SK-N-SH treated with all-trans-retinoic acid at 6 μM for 48 hours (cell line): ENCODE results near the gene ARAP1.
A peak's percentile ranks its signal among the peaks of the same experiment; 100 is the strongest.

Experiments used
- ATAC-seq: fragments of 200-7000 bp; cut with Tn5 transposase; 3 replicates; pipeline ENCODE4 v1.9.1; 2020; ENCODE audit warnings: mild to moderate bottlenecking, moderate library complexity
- ARNTL ChIP-seq: fragments of 450-650 bp; formaldehyde crosslinking; IDR thresholded peaks from 2 replicates; pipeline ENCODE4 v1.5.0; 2020; ENCODE audit warnings: low read depth, mild to moderate bottlenecking, moderate library complexity, borderline replicate concordance
- BACH2 ChIP-seq: fragments of 250-450 bp; sonication (Bioruptor Pico); IDR thresholded peaks from 2 replicates; pipeline ENCODE4 v1.9.0; 2021; ENCODE audit warnings: mild to moderate bottlenecking, borderline replicate concordance
- ESRRG ChIP-seq: fragments of 250-450 bp; sonication (Bioruptor Pico); IDR thresholded peaks from 2 replicates; pipeline ENCODE4 v1.6.1; 2021; ENCODE audit warnings: mild to moderate bottlenecking
- GLIS3 ChIP-seq: fragments of 250-450 bp; sonication (Bioruptor Pico); IDR thresholded peaks from 2 replicates; pipeline ENCODE4 v1.5.0; 2020; ENCODE audit warnings: mild to moderate bottlenecking, moderate library complexity
- ISL1 ChIP-seq: fragments of 250-450 bp; sonication (Bioruptor Pico); IDR thresholded peaks from 2 replicates; pipeline ENCODE4 v2.1.2; 2022; ENCODE audit warnings: mild to moderate bottlenecking, moderate library complexity
- OSR1 ChIP-seq: fragments of 250-450 bp; sonication (Bioruptor Pico); IDR thresholded peaks from 2 replicates; pipeline ENCODE4 v1.8.0; 2022; ENCODE audit warnings: moderate library complexity, mild to moderate bottlenecking, inconsistent platforms
- PPARA ChIP-seq: fragments of 250-450 bp; sonication (Bioruptor Pico); IDR thresholded peaks from 2 replicates; pipeline ENCODE4 v1.5.0; 2020; ENCODE audit warnings: mild to moderate bottlenecking, borderline replicate concordance
- RARB ChIP-seq: fragments of 250-450 bp; sonication (Bioruptor Pico); IDR thresholded peaks from 2 replicates; pipeline ENCODE4 v1.8.0; 2021; ENCODE audit warnings: mild to moderate bottlenecking, moderate library complexity
- SNAI2 ChIP-seq: fragments of 250-450 bp; sonication (Bioruptor Pico); IDR thresholded peaks from 2 replicates; pipeline ENCODE4 v1.5.0; 2020; ENCODE audit warnings: mild to moderate bottlenecking, moderate library complexity
- TOX ChIP-seq: fragments of 250-450 bp; sonication (Bioruptor Pico); IDR thresholded peaks from 2 replicates; pipeline ENCODE4 v1.8.0; 2021; ENCODE audit warnings: mild to moderate bottlenecking, moderate library complexity, borderline replicate concordance
- ZC3H10 ChIP-seq: fragments of 250-450 bp; sonication (Bioruptor Pico); IDR thresholded peaks from 2 replicates; pipeline ENCODE4 v1.5.1; 2021; ENCODE audit warnings: mild to moderate bottlenecking, moderate library complexity
- ZFP3 ChIP-seq: fragments of 250-450 bp; sonication (Bioruptor Pico); IDR thresholded peaks from 2 replicates; pipeline ENCODE4 v1.5.0; 2020; ENCODE audit warnings: mild to moderate bottlenecking, moderate library complexity
- ZFP30 ChIP-seq: fragments of 450-650 bp; formaldehyde crosslinking; IDR thresholded peaks from 2 replicates; pipeline ENCODE4 v1.5.0; 2022; ENCODE audit warnings: mild to moderate bottlenecking, moderate library complexity
- ZNF565 ChIP-seq: fragments of 450-650 bp; formaldehyde crosslinking; conservative IDR thresholded peaks from 2 replicates; pipeline ENCODE4 v1.5.0; 2020; ENCODE audit warnings: low read depth, mild to moderate bottlenecking, moderate library complexity
- ZNF8 ChIP-seq: fragments of 450-650 bp; formaldehyde crosslinking; IDR thresholded peaks from 2 replicates; pipeline ENCODE4 v1.5.0; 2020; ENCODE audit warnings: mild to moderate bottlenecking, moderate library complexity
- TF ChIP-seq, protein P1 (sequence below): fragments of 250-450 bp; sonication (Bioruptor Pico); IDR thresholded peaks from 2 replicates; pipeline ENCODE4 v1.8.0; 2020; ENCODE audit warnings: mild to moderate bottlenecking, moderate library complexity, borderline replicate concordance
- TF ChIP-seq, protein P2 (sequence below): fragments of 250-450 bp; sonication (Bioruptor Pico); IDR thresholded peaks from 2 replicates; pipeline ENCODE4 v1.5.0; 2020; ENCODE audit warnings: mild to moderate bottlenecking, moderate library complexity
- TF ChIP-seq, protein P3 (sequence below): fragments of 250-450 bp; sonication (Bioruptor Pico); IDR thresholded peaks from 2 replicates; pipeline ENCODE4 v1.8.0; 2021; ENCODE audit warnings: low read depth, mild to moderate bottlenecking, moderate library complexity, borderline replicate concordance

ARAP1 gene

DNA sequence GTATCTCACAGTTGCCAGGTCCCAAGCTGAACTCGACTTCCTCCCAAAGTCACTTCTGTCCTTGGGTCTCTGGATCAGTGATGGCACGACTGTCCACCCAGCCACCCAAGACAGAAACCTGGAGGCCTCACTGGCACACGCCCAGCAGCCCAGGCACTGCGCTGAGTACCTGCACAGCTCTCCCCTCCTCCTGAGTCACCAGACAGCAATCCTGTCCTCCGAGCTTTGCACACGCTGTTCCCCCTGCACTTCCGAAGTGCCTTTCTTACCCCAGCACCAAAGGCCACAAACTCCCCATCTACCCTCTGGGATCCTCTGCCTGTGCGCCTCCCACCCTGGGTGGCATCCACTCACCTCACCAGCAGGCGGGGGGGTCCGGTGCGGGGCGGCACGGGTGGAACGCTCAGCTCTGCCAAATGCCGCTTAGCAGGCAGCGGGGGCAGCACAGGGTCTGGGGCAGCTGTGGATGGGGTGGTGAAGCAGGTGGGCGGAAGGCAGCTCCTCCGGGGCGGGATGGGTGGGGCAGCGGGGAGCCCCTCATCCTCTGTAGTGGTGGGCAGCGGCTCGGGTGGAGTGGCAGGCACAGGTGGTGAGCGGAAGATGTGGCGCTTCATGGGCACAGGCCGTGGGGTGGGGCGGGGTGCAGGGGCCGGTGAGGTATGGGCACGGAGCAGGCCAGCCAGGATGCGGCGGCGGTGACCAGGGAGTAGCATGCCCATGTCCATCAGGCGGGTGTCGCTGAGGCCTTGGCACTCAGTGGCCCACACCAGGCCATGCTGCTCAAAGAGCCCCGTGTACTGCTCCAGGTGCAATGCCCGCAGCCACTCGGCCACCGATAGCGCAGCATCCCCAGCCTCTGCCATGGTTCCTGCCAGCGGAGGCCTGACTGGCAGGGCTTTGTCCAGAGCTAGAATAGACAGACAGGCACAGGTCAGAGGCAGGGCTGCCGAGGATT, 25.7 kb downstream of the ARAP1 start:
- ATAC-seq, result no peak
- no peak for TF ChIP-seq PPARA (CRISPR knock-in tag)
- no peak for TF ChIP-seq OSR1 (CRISPR knock-in tag)
- no peak for TF ChIP-seq ARNTL (CRISPR knock-in tag)
- TF ChIP-seq ZFP30, result no peak
- TF ChIP-seq, protein P1, sequence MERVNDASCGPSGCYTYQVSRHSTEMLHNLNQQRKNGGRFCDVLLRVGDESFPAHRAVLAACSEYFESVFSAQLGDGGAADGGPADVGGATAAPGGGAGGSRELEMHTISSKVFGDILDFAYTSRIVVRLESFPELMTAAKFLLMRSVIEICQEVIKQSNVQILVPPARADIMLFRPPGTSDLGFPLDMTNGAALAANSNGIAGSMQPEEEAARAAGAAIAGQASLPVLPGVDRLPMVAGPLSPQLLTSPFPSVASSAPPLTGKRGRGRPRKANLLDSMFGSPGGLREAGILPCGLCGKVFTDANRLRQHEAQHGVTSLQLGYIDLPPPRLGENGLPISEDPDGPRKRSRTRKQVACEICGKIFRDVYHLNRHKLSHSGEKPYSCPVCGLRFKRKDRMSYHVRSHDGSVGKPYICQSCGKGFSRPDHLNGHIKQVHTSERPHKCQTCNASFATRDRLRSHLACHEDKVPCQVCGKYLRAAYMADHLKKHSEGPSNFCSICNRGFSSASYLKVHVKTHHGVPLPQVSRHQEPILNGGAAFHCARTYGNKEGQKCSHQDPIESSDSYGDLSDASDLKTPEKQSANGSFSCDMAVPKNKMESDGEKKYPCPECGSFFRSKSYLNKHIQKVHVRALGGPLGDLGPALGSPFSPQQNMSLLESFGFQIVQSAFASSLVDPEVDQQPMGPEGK (CRISPR knock-in tag), result no peak
- no peak for TF ChIP-seq ZC3H10 (CRISPR knock-in tag)
- TF ChIP-seq TOX (CRISPR knock-in tag), result no peak
- no peak for TF ChIP-seq BACH2
- TF ChIP-seq ZNF8, result no peak
- no peak for TF ChIP-seq ZFP3 (CRISPR knock-in tag)

DNA sequence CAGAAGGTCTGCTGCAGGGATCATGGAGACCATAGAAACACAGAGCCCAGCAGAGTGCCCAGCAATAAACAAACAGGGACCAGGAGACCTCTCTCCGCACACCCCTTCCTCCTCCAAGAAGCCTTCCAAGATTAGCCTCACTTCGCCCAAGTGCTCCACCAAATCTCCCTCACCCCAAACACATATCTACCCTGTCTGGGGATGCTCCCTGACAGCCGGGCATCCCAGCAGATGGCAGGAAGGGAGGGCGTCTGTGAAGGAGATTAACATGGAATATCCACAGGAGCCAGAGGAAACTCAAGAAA, 26.5 kb downstream of the ARAP1 start:
- ATAC-seq, result no peak
- TF ChIP-seq, protein P2, sequence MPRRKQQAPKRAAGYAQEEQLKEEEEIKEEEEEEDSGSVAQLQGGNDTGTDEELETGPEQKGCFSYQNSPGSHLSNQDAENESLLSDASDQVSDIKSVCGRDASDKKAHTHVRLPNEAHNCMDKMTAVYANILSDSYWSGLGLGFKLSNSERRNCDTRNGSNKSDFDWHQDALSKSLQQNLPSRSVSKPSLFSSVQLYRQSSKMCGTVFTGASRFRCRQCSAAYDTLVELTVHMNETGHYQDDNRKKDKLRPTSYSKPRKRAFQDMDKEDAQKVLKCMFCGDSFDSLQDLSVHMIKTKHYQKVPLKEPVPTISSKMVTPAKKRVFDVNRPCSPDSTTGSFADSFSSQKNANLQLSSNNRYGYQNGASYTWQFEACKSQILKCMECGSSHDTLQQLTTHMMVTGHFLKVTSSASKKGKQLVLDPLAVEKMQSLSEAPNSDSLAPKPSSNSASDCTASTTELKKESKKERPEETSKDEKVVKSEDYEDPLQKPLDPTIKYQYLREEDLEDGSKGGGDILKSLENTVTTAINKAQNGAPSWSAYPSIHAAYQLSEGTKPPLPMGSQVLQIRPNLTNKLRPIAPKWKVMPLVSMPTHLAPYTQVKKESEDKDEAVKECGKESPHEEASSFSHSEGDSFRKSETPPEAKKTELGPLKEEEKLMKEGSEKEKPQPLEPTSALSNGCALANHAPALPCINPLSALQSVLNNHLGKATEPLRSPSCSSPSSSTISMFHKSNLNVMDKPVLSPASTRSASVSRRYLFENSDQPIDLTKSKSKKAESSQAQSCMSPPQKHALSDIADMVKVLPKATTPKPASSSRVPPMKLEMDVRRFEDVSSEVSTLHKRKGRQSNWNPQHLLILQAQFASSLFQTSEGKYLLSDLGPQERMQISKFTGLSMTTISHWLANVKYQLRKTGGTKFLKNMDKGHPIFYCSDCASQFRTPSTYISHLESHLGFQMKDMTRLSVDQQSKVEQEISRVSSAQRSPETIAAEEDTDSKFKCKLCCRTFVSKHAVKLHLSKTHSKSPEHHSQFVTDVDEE (CRISPR knock-in tag), result no peak
- no peak for TF ChIP-seq ZNF565 (CRISPR knock-in tag)

DNA sequence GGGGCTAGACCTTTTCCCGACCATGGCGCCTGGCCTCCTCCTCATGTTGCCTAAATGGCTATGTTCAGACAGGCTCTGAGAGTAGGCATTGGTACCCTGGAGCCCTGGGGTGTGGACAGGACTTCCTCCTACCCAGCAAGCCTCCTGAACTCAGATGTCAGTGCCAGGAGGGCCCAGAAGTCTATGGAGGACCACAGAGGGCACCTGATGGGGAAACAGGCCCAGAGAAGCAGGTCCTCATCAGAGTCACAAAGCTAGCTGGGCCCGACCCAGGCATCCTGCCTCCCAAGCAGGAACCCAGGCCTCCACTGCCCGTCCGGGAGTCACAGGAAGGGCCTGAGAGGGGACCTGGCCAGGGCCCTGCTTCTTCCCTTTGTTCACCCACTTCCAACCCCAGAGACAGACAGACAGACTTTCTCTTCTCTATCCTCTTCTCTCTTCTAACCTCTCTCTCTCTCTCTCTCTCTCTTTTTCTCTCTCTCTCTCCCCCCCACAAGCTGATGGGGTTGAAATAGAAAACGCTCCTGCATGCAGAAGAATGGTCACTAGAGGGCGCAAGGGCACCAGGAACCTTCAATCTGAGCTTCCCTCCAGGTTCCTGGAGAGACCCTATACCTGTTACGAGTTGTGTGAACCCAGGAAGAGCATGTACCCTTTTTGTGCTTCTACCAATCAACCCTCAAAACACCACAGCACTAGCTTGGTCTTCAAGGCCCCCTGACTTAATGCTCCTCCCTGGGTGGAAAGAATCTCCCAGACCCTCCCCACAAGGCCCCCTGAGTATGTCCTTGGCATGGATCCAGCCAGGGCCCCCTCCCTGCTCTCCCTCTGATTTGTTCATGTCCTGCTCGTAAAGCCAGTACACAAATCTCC, 27.1 kb downstream of the ARAP1 start:
- peak; percentile 39 for ATAC-seq
- TF ChIP-seq ZNF8 (no peak), ZFP30 (no peak), ZFP3 (CRISPR knock-in tag) (no peak)

DNA sequence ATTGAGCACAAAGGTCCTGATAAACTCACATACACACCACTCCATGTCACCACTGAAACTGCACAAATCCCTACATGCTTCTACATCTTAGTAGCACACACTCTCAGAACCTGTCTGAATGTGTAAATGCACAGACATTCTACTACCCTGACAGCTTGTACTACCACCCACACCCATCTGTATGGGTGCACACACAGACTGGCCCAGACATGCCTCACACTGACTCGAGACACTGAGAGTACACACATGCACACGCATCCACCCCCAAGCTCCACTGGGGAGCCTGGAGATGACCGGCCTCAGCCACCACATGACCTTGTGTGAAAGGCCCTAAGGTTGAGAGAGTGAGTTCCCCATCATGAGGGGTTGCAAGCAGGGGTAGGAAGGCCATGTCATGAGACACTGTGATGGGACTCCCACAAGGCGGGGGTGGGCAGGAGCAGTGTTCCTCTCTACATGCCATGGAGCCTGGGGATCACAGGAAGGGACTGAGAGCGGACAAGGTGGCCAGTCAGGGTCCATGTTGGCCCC, 28.1 kb downstream of the ARAP1 start:
- ATAC-seq, result no peak
- TF ChIP-seq ISL1 (CRISPR knock-in tag) (no peak), ZFP30 (no peak), OSR1 (CRISPR knock-in tag) (no peak), RARB (CRISPR knock-in tag) (no peak), SNAI2 (CRISPR knock-in tag) (no peak), GLIS3 (CRISPR knock-in tag) (no peak), ZC3H10 (CRISPR knock-in tag) (no peak), ESRRG (CRISPR knock-in tag) (no peak), ZNF8 (no peak), ARNTL (CRISPR knock-in tag) (no peak)
- TF ChIP-seq, protein P3, sequence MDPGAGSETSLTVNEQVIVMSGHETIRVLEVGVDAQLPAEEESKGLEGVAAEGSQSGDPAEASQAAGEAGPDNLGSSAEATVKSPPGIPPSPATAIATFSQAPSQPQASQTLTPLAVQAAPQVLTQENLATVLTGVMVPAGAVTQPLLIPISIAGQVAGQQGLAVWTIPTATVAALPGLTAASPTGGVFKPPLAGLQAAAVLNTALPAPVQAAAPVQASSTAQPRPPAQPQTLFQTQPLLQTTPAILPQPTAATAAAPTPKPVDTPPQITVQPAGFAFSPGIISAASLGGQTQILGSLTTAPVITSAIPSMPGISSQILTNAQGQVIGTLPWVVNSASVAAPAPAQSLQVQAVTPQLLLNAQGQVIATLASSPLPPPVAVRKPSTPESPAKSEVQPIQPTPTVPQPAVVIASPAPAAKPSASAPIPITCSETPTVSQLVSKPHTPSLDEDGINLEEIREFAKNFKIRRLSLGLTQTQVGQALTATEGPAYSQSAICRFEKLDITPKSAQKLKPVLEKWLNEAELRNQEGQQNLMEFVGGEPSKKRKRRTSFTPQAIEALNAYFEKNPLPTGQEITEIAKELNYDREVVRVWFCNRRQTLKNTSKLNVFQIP (CRISPR knock-in tag), result no peak
- TF ChIP-seq, protein P1 (CRISPR knock-in tag), result no peak
- TF ChIP-seq, protein P2 (CRISPR knock-in tag), result no peak
